ENCODE measurements around the gene RIN1.
"Not testable (repeated sequence)": the region's sequence is repeated elsewhere in the genome, so short reads cannot be mapped to it uniquely, and the experiment has no call there.

RIN1 gene

DNA sequence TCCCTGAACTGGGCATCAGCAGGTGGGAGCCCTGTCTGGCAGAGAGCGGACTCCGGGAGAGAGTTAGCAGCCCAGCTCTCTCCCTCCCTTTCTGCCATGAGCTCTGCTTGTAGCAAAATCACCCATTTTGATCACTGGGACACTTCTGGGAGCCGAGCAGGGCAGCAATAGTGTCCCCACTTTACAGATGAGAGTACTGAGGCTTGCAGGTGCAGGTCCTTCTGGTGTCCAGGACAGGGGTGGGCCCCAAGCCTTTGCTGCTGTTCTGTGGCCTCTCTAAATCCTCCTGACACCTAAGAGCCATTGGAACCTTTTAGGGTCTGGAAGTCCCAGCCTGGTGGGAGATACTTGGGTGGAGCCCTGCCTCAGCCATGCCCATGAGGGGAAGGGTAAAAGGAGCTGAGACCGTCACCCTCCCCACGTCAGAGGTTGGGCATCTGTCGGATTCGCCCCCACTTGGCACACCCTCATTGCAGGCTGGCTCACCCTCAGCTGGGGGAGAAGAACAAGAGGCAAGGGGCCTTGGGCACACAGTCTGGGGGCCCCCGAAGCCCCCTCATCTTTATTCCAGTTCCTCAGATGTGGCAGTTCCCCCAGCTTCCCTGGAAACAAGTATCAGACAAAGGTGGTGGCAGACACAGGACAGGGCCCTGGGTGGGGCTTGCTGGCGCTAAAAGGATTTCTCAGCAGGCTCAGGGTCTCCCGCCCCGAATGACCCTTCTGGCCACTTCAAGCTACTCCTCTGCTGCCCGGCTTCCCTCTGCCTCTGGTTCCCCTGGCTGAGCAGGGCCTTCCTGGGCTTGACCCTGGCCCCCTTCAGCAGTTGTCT, 4.5 kb downstream of the RIN1 start:
- peaks cover 32% of the 10 kb centered on the region for H3K4me1 Mint-ChIP-seq
- no peaks in the 10 kb centered on the region for H3K36me3 Mint-ChIP-seq
- H3K27me3 Mint-ChIP-seq = no peaks in the 10 kb centered on the region
- no peak overlapping the region for H3K27ac Mint-ChIP-seq
- no peaks in the 10 kb centered on the region for H3K9me3 Mint-ChIP-seq
- no peak overlapping the region for H3K4me3 Mint-ChIP-seq

DNA sequence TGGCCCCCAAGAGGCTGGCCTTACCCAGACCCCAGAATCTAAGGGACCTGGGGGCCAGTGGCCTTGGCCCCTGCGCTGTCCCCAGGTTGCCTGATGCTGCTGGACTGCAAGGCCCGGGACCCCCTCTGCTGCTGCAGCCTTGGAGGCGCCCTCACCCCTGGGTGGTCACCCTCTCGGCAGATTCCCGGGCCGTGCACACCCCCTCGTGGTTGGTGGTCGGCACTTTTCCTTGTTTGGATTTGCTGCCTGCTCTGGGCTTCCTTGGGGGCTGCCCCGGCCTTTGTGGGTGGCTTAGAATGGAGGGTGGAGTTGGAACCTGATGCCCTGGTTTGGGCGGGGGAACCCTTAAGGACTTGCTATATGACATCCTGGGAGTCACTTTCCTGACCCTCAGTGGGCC, 5.3 kb downstream of the RIN1 start:
- no peaks in the 10 kb centered on the region for H3K27me3 Mint-ChIP-seq
- H3K36me3 Mint-ChIP-seq = no peaks in the 10 kb centered on the region
- H3K9me3 Mint-ChIP-seq = no peaks in the 10 kb centered on the region
- H3K27ac Mint-ChIP-seq = no peak overlapping the region
- H3K4me3 Mint-ChIP-seq = no peak overlapping the region
- H3K4me1 Mint-ChIP-seq = peaks cover 30% of the 10 kb centered on the region

DNA sequence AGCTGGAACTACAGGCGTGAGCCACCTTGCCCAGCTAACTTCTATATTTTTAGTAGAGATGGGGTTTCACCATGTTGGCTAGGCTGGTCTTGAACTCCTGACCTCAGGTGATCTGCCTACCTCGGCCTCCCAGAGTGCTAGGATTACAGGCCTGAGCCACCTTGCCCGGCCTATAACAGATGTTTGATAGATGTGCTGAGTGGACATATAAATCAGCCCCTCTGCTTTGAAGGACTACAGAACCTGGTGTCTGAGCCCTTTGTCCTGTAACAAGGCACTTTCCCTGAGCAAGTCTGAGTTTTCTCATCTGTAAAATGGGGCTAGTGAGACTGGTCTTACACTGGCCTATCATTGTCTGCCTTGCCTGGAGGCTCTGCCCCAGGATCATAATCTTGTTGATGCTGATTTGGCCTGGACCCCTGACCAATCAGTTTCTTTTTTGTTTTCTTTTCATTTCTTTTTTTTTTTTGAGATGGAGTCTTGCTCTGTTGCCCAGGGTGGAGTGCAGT, 7.0 kb downstream of the RIN1 start:
- Mint-ChIP-seq H3K4me1 (peaks cover 34% of the 10 kb centered on the region), H3K27me3 (no peaks in the 10 kb centered on the region), H3K9me3 (no peaks in the 10 kb centered on the region), H3K36me3 (no peaks in the 10 kb centered on the region), H3K27ac (peak overlapping the region; percentile 76), H3K4me3 (no peak overlapping the region)

DNA sequence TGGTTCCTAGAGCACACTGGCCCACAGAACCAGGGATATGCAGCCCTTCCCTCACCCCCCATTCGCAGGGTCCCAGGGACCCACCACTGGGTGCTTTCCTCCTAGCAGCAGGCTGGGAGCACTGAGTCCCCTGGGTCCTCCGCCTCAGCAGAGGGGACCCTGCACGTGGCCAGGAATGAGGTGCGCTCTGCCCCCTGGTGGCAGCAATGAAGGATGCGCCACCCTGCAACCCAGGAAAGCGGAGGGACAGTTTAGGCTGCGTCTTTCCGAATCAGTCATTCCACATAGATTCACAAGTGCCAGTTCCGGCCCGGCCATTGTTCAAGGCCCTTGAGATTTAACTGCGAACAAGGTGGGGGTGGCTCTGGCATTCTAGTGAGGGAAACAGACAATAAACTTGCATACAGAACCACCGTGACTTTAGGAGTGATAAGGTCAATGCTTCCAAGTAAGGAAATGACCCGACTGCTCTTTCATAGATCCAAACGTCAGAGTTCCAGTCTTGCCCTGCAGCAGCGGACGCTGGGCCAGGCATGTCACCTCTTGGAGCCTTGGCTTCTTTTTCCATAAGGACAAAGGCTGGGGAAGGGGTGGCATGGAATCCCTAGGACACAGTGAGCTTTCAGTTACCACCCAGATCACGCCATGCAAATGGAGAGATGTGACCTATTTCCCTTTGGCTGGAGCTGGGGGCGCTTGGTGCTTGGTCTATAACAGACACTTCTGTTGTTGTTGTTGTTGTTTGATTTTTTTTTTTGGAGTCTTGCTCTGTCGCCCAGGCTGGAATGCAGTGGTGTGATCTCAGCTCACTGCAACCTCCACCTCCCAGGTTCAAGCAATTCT, 7.7 kb downstream of the RIN1 start:
- Mint-ChIP-seq H3K4me3 (peak overlapping the region; percentile 56), H3K9me3 (no peaks in the 10 kb centered on the region), H3K4me1 (peaks cover 39% of the 10 kb centered on the region), H3K27ac (peak overlapping the region; percentile 76), H3K27me3 (no peaks in the 10 kb centered on the region), H3K36me3 (no peaks in the 10 kb centered on the region)

DNA sequence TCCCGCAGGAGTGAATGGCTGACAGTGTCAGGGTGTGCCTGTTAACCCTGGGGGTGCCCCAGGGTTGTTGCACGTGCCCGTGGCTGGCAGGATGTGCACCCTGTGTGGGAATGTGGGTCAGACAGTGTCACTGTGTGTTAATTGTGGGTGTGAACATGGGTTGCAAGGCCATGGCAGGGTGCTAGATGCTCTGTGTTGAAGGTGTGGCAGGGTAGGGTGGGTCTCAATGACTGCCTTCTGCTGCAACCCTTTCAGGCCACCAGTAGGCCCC, 8.3 kb downstream of the RIN1 start:
- H3K27ac Mint-ChIP-seq = peak overlapping the region; percentile 30
- no peaks in the 10 kb centered on the region for H3K27me3 Mint-ChIP-seq
- peaks cover 45% of the 10 kb centered on the region for H3K4me1 Mint-ChIP-seq
- no peaks in the 10 kb centered on the region for H3K36me3 Mint-ChIP-seq
- H3K9me3 Mint-ChIP-seq = no peaks in the 10 kb centered on the region
- H3K4me3 Mint-ChIP-seq = no peak overlapping the region

DNA sequence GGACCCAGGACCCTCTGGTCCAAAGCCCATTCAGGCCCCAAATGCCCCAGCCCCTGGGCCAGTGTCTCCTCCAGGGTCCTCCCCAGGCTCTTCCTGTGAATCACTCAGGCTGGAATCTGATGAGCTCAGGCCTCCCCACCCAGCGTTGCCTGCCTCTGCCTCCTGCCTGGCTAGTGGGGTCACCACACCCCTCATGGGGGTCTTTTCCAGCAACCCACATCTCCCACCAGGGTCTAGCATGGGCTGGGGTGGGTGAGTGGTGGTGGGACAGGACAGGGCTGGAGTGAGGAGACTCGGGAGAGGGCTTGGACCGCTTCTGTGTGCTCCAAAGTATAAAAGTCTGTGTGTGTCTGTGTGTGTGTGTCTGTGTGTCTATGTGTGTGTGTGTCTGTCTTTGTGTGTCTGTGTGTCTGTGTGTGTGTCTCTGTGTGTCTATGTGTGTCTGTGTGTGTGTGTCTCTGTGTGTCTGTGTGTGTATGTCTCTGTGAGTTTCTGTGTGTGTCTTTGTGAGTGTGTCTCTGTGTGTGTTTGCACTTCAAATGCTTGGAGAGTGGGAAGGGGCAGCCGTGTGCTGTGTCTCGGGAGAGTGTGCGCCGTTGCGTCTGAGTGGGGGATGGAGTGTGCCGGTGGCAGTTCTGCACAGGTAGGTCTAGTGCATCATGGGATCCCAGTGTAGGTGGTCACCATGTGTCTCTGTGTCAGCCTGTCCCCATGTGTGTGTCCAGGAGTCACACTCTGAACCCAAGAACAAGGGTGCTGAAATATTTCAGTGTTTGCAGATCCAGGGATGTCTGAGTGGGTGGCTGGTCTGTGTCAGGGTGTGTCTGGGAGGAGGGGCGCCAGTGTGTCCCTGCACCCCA, 8.8 kb downstream of the RIN1 start:
- Mint-ChIP-seq H3K27me3 (no peaks in the 10 kb centered on the region), H3K4me3 (peak overlapping the region; percentile 2), H3K36me3 (no peaks in the 10 kb centered on the region), H3K9me3 (no peaks in the 10 kb centered on the region), H3K27ac (peak overlapping the region; percentile 61), H3K4me1 (peaks cover 50% of the 10 kb centered on the region)

DNA sequence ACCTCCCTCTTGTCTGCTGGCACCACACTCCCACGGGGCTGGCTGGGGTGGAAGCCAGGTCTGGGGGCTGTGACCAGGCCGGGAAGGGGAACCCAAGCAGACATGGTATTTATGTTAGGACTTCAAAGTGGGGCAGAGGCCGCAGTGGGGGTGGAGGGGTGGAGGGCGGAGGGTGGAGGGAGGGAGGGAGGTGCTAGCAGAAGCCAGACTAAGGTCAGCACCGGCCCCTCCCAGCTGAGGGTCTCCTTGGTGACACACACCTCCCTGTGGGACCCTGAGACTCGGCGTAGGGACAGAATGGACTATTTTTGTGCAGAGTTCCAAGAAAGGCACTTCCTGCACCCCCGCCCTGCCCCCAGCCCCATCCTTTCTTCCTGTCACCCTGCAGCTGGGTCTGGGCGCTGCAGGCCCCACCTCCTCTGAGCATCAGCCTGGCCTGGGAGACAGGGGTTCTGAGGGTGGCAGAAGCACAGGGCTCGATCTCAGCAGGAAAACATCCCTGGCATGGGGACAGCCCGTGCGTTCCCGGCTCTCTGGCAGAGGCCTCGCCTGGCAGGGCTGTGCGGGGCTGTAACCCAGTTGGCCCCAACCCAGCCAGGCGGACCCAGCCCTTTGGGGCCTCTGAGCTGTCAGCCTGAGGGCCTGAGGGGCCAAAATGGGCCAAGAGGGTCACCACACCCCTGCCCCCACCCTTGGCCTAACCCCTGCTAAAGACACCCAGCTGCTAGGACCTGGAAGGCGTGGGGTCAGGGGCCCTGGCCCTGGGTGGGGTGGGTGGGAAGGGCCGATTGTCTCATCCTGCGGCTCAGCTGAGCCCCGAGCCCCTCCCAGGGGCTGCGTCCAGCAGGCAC, 9.7 kb downstream of the RIN1 start:
- peaks cover 58% of the 10 kb centered on the region for H3K4me1 Mint-ChIP-seq
- H3K9me3 Mint-ChIP-seq = no peaks in the 10 kb centered on the region
- H3K27ac Mint-ChIP-seq = peak overlapping the region; percentile 74
- no peaks in the 10 kb centered on the region for H3K27me3 Mint-ChIP-seq
- no peak overlapping the region for H3K4me3 Mint-ChIP-seq
- no peaks in the 10 kb centered on the region for H3K36me3 Mint-ChIP-seq

DNA sequence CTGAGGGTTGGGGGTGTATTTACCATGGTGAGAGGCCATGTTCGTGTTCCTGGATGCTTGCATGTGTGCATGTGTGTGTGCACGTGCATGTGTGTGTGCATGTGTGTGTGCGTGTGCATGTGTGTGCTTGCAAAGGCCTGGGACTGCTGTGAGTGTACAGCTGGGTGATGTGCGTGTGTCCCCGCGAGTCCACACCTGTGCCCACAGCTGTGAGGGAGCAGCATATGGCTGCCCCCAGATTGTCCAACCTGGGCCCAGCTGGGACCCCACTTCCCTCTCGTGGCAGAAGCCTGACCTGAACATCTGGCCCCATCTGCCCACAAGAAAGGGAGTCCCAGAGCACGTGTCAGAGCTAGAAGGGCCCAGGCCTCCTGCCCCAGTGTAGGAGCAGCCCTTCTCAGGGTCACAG, 11.0 kb downstream of the RIN1 start:
- Mint-ChIP-seq H3K4me3 (no peak overlapping the region), H3K36me3 (no peaks in the 10 kb centered on the region), H3K27me3 (no peaks in the 10 kb centered on the region), H3K27ac (no peak overlapping the region), H3K4me1 (peaks cover 60% of the 10 kb centered on the region), H3K9me3 (no peaks in the 10 kb centered on the region)

DNA sequence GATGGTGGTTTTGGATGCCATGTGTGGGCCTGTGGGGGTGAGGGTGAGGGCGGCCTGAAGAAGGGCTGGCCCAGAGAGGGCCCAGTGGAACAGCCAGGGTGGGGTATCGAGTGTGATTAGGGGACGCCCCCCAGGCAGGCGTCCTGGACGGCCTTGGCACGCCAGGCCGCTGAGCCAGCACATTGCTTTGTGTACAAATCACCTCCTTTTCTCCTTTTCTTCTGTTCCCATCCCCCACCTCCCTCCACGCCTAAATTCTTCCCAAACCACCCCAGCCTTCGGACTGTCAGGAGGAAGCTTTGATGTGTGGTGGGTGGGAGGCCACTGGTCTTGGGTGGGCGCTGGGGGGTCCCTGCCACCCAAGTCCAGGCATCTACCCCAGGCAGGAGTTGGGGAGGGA, 11.6 kb downstream of the RIN1 start:
- no peak overlapping the region for H3K4me3 Mint-ChIP-seq
- no peak overlapping the region for H3K27ac Mint-ChIP-seq
- no peaks in the 10 kb centered on the region for H3K27me3 Mint-ChIP-seq
- no peaks in the 10 kb centered on the region for H3K9me3 Mint-ChIP-seq
- H3K4me1 Mint-ChIP-seq = peaks cover 66% of the 10 kb centered on the region
- no peaks in the 10 kb centered on the region for H3K36me3 Mint-ChIP-seq

DNA sequence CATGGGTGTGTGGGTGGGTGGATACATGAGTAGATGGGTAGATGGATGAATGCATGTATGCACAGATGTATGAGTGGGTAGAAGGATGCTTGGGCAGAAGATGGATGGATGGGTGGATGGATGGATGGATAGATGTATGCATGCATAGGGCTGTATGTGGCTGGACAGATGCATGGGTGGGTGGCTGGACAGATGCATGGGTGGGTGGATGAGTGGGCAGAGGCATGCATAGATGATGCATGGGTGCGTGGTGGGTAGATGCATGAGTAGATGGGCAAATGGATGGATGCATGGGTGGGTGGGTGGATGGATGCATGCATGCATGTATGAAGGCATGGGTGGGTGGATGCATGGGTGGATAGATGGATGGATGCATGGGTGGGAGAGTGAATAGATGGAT, 12.6 kb downstream of the RIN1 start:
- Mint-ChIP-seq H3K27ac (peak overlapping the region; percentile 1), H3K27me3 (no peaks in the 10 kb centered on the region), H3K4me3 (no peak overlapping the region), H3K4me1 (peaks cover 74% of the 10 kb centered on the region), H3K36me3 (no peaks in the 10 kb centered on the region), H3K9me3 (no peaks in the 10 kb centered on the region)

DNA sequence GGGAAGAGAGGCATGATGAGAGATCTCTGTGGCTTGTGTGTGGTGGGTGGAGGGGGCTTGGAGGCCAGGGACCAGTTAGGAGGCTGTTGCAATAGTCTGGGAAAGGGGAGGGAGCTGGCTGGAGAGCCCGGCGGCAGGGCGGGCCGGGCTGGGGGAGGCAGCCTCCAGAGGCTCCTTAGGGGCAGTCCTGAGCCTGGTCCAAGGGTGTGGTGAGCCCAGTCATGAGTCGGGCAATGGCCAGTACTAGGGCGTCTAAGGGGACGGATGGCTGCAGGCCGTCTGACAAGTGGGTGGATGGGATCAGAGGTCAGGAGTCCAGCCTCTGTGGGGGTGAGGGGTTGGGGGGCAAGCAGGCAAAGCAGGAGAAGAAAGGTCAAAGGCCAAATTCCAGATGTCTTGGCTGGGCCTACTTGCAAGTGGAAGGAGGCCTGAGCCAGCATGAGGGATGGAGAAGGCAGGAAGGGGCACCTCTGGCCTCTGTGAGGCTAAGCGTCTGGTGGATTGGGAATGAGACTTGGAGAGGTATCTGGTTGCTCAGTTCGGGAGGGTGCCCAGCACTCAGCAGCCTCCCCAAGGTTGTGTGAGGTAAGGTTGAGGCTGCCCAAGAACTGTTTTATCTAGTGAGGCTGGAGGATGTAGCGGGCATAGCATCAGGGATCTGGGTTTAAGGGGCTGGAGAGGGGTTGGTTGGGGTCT, 13.4 kb downstream of the RIN1 start:
- peaks cover 74% of the 10 kb centered on the region for H3K4me1 Mint-ChIP-seq

DNA sequence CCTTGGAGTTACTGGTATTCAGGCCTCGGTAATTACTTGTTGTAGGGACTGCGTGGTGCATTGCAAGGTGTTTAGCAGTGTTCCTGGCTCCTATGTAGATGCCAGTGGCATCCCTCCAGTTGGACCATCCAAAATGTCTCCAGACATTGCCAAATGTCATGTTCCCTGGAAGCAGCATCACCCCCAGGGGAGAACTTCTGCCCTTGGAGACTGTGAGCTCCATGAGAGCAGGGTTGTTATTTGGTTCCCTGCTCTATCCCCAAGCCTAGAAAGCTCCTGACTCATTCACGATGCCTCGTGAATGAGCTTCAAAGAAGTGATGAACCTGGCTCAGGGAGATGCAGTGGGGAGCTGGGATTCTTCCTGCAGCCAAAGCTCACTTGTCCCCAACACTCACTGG, 14.6 kb downstream of the RIN1 start:
- no peaks in the 10 kb centered on the region for H3K9me3 Mint-ChIP-seq
- peaks cover 71% of the 10 kb centered on the region for H3K4me1 Mint-ChIP-seq

More for the DNA sequence above, 13.4 kb downstream of the RIN1 start:
- Mint-ChIP-seq H3K4me3 (no peak overlapping the region), H3K36me3 (no peaks in the 10 kb centered on the region), H3K27ac (peak overlapping the region; percentile 81), H3K27me3 (no peaks in the 10 kb centered on the region), H3K9me3 (no peaks in the 10 kb centered on the region)

DNA sequence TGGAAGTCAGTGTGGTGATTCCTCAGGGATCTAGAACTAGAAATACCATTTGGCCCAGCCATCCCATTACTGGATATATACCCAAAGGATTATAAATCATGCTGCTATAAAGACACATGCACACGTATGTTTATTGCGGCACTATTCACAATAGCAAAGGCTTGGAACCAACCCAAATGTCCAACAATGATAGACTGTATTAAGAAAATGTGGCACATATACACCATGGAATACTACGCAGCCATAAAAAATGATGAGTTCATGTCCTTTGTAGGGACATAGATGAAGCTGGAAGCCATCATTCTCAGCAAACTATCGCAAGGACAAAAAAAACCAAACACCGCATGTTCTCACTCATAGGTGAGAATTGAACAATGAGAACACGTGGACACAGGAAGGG, 15.5 kb downstream of the RIN1 start:
- not testable (repeated sequence) for H3K4me3 Mint-ChIP-seq, H3K27ac Mint-ChIP-seq, H3K27me3 Mint-ChIP-seq, H3K9me3 Mint-ChIP-seq, H3K36me3 Mint-ChIP-seq
- H3K4me1 Mint-ChIP-seq = peaks cover 71% of the 10 kb centered on the region

More for the DNA sequence above, 14.6 kb downstream of the RIN1 start:
- Mint-ChIP-seq H3K27ac (no peak overlapping the region), H3K4me3 (no peak overlapping the region), H3K27me3 (no peaks in the 10 kb centered on the region), H3K36me3 (no peaks in the 10 kb centered on the region)

DNA sequence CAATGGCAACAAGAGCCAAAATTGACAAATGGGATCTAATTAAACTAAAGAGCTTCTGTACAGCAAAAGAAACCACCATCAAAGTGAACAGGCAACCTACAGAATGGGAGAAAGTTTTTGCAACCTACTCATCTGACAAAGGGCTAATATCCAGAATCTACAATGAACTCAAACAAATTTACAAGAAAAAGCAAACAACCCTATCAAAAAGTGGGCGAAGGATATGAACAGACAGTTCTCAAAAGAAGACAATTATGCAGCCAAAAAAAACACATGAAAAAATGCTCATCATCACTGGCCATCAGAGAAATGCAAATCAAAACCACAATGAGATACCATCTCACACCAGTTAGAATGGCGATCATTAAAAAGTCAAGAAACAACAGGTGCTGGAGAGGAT, 15.9 kb downstream of the RIN1 start:
- not testable (repeated sequence) for H3K9me3 Mint-ChIP-seq, H3K4me3 Mint-ChIP-seq, H3K27me3 Mint-ChIP-seq, H3K36me3 Mint-ChIP-seq
- H3K4me1 Mint-ChIP-seq = peaks cover 72% of the 10 kb centered on the region
- peak overlapping the region; percentile 86 for H3K27ac Mint-ChIP-seq
